K562 (cell line): ENCODE data around the gene SMC5. TPM values are rescaled to one million over a fixed set of nuclear protein-coding genes. Genes with fewer than 3 reads are reported as not detected.

Experiments
- ATF4 ChIP-seq: fragments of 450-650 bp; formaldehyde crosslinking; IDR thresholded peaks from 2 replicates; pipeline ENCODE4 v1.4.0; 2022; ENCODE audit warnings: mild to moderate bottlenecking, moderate library complexity
- CREM ChIP-seq: IDR thresholded peaks from 2 replicates; pipeline ENCODE4 v1.6.1; 2014; ENCODE audit warnings: antibody characterized with exemption, low read depth
- DLX4 ChIP-seq: fragments of 250-450 bp; sonication (Bioruptor Pico); IDR thresholded peaks from 2 replicates; pipeline ENCODE4 v1.6.1; 2021; ENCODE audit warnings: mild to moderate bottlenecking
- KLF13 ChIP-seq: fragments of 450-650 bp; IDR thresholded peaks from 2 replicates; pipeline ENCODE4 v1.6.1; 2016; ENCODE audit warnings: missing genetic modification characterization, low read depth, mild to moderate bottlenecking, missing compliant biosample characterization, moderate library complexity, borderline replicate concordance
- LEF1 ChIP-seq: fragments of 450-650 bp; IDR thresholded peaks from 2 replicates; pipeline ENCODE4 v1.6.1; 2016; ENCODE audit warnings: mild to moderate bottlenecking
- POLR2H ChIP-seq: IDR thresholded peaks from 2 replicates; pipeline ENCODE4 v1.6.1; 2016; ENCODE audit warnings: missing genetic modification characterization, low read depth, mild to moderate bottlenecking, control low read depth, missing compliant biosample characterization, moderate library complexity
- PRPF4 ChIP-seq: fragments of 200-400 bp; formaldehyde crosslinking; IDR thresholded peaks from one replicate; pipeline ENCODE4 v1.6.1; 2017; ENCODE audit warnings: low read length, low read depth, mild to moderate bottlenecking; ENCODE audit not compliant: insufficient read depth, poor library complexity, severe bottlenecking
- RFX5 ChIP-seq: IDR thresholded peaks from 2 replicates; pipeline ENCODE4 v1.6.1; 2011; ENCODE audit warnings: low read depth, mild to moderate bottlenecking, improper control_type of control experiment, low read length
- TAF1 ChIP-seq: IDR thresholded peaks from 2 replicates; pipeline ENCODE4 v1.6.1; 2011; ENCODE audit warnings: mild to moderate bottlenecking, low read length, moderate library complexity; ENCODE audit not compliant: insufficient read depth, control insufficient read depth, severe bottlenecking; ENCODE audit errors: extremely low read depth
- TCF7 ChIP-seq: sonication (generic); IDR thresholded peaks from 2 replicates; pipeline ENCODE4 v1.6.1; 2016; ENCODE audit warnings: antibody characterized with exemption, borderline replicate concordance
- THAP7 ChIP-seq: fragments of 250-450 bp; sonication (Bioruptor Pico); IDR thresholded peaks from 2 replicates; pipeline ENCODE4 v1.5.0; 2021
- TRIM24 ChIP-seq, 2 experiments: fragments of 450-650 bp; IDR thresholded peaks; 2 replicates each; pipeline ENCODE4 v1.6.1; 2016
- ZBTB12 ChIP-seq: fragments of 250-450 bp; sonication (Bioruptor Pico); IDR thresholded peaks from 2 replicates; pipeline ENCODE4 v1.4.0; 2020
- ZC3H8 ChIP-seq: fragments of 450-650 bp; IDR thresholded peaks from 2 replicates; pipeline ENCODE4 v1.6.1; 2017
- ZNF318 ChIP-seq, 2 experiments: fragments of 450-650 bp; IDR thresholded peaks; 2 replicates each; pipeline ENCODE4 v1.6.1; 2016; ENCODE audit warnings: mild to moderate bottlenecking in 2 of 2, borderline replicate concordance in 1 of 2, low read depth in 1 of 2, moderate library complexity in 1 of 2
- polyA plus RNA-seq, 8 experiments: library from polyadenylated mRNA; depleted of rRNA in 4 of 8; stranded (reverse) in 5 of 8; unstranded in 3 of 8; fragments of >200 nt; fragmentation: Nextera tagmentation in 2 of 8; fragmentation: Illumina TruSeq in 1 of 8; extraction: Ambion mirVana in 2 of 8; extraction: Trizol in 1 of 8; gene quantifications; 2 replicates each; pipeline versions ENCODE4 v1.2.1 to v1.2.3, GENCODE V29; 2011 to 2014; ENCODE audit warnings: inconsistent platforms in 1 of 8, missing spikeins in 1 of 8
- total RNA-seq, 7 experiments: library from RNA; depleted of rRNA in 6 of 7; stranded (reverse); fragments of >200 nt in 6 of 7; fragmentation: Illumina TruSeq in 2 of 7; extraction: Trizol in 2 of 7; gene quantifications; 2 replicates each; pipeline versions ENCODE4 v1.2.1 to v1.2.3, GENCODE V29; 2011 to 2021; ENCODE audit warnings: low replicate concordance in 1 of 7

The SMC5 gene
- total and polyA plus RNA-seq, 9 of the 15 experiments (the other 6 are each of a cell fraction or from before 2014, with no cell fraction given), result 3.5 to 43.2 (median 21.4) TPM

DNA sequence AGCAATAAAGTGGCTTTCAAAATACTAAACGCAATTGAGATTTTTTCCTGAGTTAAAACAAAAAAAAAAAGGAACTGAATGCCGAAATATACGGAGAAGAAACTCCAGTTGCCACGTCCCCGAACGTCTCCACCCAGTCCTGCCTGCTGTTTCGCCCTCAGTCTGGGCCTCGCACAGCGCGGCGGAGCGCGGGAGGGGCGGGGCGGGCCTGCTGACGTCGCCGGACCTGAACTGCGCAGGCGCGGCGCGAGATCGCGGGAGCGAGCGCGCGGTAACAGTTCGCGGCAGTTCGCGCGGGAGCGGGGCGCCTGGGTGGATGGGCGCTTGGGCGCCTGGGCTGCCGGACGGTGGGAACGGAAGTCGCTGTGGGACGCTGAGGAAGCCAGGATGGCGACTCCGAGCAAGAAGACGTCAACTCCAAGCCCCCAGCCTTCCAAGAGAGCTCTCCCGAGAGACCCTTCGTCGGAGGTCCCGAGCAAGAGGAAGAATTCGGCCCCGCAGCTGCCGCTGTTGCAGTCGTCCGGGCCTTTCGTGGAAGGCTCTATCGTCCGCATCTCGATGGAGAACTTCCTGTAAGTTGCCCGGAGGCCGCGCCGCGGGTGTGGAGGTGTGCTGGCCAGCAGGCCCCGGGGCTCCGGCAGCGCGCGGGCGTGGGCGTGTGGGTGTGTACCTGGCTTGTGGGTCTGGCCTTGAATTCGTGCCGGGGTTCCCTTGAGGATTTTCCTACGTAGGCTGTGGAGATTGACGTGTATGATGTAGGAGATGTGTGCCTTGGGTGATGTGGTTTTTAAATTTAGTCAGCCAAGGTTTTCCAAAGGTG, at the start of gene SMC5 (continued):
- TF ChIP-seq THAP7, result no peak
- 0 out of 4 replicates have a peak, but pooled peaks of 1 of the 2 experiments have one; percentile 13 for TF ChIP-seq TRIM24 (IDR thresholded peaks at IDR 0.05)
- TF ChIP-seq TAF1, result peak; percentile 83
- TF ChIP-seq RFX5, result no peak
- peak; percentile 83 for TF ChIP-seq CREM
- peak; percentile 49; the same call in 1 of the 2 replicates for TF ChIP-seq ZBTB12 (CRISPR knock-in tag)
- peak; percentile 12; the same call in 1 of the 2 replicates for TF ChIP-seq LEF1
- peak; percentile 88 for TF ChIP-seq POLR2H
- no peak for TF ChIP-seq PRPF4
- TF ChIP-seq DLX4 (CRISPR knock-in tag), result no peak
- TF ChIP-seq ZNF318 (IDR thresholded peaks at IDR 0.05; ENCODE audit: borderline replicate concordance in 1 of 2, low read depth in 1 of 2), result no peak
- peak; percentile 78; the same call in 1 of the 2 replicates for TF ChIP-seq KLF13 (tag)
- no peak for TF ChIP-seq TCF7
- TF ChIP-seq ATF4 (CRISPR knock-in tag), result no peak
- TF ChIP-seq ZC3H8, result no peak
